ENCODE measurements around the gene MYBBP1A.

MYBBP1A gene

GRCh38 chr17:4499431-4500190 lies 55.6 kb downstream of the MYBBP1A start:
- DNase-seq: no peak

DNA sequence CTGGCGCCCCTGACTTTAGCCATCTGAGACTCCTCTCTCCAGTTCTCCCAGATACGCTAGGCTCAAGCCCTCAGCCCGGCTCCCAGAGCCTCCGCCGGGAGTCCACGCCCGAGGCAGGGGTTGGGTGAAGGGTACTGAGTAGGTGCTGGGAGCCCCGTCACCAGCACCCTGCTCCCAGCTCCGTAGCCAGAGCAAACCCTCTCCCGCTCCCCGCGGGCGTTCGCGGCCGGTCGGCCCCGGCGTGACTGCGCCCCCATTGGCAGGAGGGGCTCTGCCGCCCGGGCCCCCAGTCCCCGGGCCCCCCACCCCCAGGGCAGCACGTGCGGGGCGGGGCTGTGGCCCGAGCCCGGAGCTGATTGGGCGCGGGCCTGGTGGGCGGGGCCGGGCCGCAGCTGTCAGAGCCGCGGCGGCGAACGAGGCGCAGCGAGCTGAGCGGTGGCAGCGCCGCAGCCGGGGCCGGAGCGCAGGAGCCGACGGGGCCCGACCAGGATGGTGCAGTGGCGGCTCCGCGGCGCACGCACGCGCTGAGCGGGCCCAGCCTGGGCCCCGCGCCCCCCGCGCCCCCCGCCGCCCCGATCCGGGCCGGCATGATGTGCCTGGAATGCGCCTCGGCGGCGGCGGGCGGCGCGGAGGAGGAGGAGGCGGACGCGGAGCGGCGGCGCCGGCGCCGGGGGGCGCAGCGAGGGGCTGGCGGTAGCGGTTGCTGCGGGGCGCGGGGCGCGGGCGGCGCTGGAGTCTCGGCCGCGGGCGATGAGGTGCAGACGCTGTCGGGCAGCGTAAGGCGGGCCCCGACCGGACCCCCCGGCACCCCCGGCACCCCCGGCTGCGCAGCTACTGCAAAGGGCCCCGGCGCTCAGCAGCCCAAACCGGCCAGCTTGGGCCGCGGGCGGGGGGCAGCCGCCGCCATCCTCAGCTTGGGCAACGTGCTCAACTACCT lies 56.5 kb downstream of the MYBBP1A start, which contains the start of gene SPNS2:
SPNS2 (plus strand) TSS at position 421 of the 937 bp plus-strand sequence; CDS start at position 588, 167 bp downstream.
- DNase-seq: peak in 1 of 2 experiments; percentile 32

DNA sequence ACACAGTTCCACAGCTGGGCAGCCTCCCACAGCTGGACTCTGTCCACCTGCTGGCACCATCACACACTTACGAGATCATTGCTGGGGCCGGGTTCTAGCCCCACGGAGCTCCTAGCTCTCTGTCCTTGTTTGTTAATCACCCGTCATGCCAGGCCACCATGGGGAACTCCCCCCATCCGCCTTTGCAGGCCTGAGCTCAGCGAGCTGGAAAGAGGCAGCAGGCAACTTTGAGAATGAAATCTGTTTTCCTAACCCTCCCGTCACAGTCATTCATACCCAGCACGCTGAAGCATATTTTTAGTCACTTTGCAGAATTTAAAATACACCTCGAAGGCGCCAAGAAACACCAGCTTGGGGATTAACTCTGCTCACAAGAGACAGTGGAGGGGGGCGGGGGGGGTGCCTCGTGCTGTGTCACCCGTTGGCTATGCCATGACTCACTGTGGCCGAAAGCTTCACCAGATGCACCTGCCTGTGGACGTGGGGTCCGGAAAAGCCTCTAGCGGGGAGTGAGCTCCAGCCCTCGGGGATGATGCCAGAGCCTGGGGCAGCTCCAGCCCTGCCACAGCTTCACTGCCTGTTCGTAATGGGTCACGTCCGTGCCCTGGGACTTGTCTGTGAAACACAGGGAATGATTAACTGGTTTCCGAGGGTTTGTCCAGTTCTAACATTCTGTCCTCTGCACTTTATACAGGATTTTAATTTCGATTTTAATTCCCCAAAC lies 57.9 kb downstream of the MYBBP1A start:
- no peak for DNase-seq

- no peak for DNase-seq
Observed at GRCh38 chr17:4492721-4493561, 62.2 kb downstream of the MYBBP1A start.

DNA sequence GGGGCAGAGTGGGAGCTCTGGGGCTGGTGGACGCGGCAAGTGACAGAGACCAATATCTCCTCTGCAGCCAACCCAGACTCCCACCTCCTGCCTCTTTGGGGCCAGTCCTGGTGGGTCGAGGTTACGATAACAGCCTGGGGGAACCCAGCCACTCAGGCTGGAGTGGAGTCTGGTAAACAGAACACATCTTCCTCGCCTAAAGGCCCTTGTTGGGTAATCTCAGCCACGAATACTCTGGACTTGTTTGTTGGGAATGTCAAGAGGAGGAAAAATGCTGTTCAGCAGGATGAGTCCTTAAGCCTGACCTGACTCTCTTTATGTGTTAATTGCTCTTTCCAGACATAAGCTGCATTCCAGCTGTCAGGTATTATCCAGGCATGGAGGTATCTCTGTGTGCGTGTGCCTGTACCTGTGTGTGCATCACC lies 64.5 kb downstream of the MYBBP1A start:
- no peak for DNase-seq

DNA sequence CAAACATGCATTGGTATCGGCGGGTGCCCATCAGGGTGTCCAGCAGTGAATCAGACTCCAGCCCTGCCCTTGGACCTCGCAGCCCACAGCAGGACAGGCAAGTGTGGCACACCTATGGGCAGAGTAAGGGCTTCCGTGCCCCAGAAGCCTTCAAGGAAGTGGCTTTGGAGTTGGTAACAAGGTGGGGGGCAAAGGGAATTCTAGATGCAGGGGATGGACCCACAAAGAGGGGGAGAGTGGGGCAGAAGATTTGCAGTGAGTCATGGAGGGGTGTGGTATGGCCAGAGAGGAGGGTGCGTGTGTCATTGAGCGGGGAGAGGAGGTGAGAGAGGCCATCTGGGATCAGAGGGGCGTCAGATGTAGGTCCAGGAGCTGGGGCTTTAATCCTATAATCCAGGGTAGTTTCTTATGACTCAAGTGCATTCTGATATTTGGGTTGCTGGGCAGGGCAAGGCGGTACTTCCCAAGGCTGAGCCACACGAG lies 65.0 kb downstream of the MYBBP1A start:
- no peak for DNase-seq

DNA sequence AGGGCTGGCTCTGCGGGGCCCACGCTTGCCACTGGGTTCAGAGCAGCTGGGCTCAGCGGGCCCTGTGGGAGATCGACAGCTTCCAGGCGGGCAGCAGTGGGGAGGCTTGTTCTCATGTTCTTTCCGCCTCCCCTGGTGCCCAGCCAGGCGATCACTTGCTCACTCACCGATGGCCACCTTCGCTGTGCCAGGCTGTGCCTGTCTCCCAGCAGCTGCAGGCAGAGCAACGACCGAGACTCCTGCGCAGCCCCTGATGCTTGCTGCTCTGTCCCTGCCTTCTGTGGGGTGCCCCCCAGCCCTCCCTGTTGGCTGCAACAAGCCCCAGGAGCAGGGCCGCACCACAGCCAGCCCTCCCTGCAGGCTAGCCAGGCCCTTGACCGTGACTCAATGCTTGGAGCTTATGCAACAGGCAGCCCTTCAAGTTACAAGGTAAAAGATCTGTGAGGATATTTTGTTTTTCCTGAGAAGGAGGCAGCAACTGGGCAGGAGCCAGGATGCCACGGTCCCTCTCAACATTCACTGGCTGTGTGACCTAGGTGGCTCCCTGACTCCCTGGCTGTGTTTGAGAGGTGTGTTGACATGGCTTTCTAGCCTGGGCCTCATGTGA lies 66.1 kb downstream of the MYBBP1A start:
- DNase-seq: no peak
